BE2C (cell line): ENCODE data around the gene MYO18B.

ENCODE experiments used
- DNase-seq: peaks from one replicate; pipeline ENCODE4 v3.0.0-alpha.2; 2020
- H3K27me3 ChIP-seq: fragments of 250-450 bp; sonication (Bioruptor Pico); 2 replicates; pipeline ENCODE4 v1.5.1; 2020; ENCODE audit warnings: mild to moderate bottlenecking
- H3K36me3 ChIP-seq: fragments of 250-450 bp; sonication (Bioruptor Pico); 2 replicates; pipeline ENCODE4 v1.5.1; 2020; ENCODE audit warnings: mild to moderate bottlenecking
- H3K4me1 ChIP-seq: fragments of 250-450 bp; sonication (Bioruptor Pico); 2 replicates; pipeline ENCODE4 v1.5.1; 2020
- H3K4me3 ChIP-seq: 2 replicates; pipeline ENCODE4 v1.5.1; 2011; ENCODE audit warnings: low read depth, low read length
- H3K9me3 ChIP-seq: fragments of 250-450 bp; sonication (Bioruptor Pico); 2 replicates; pipeline ENCODE4 v1.5.1; 2020
- TF ChIP-seq, protein P1 (sequence below): IDR thresholded peaks from 2 replicates; pipeline ENCODE4 v1.5.1; 2012; ENCODE audit warnings: mild to moderate bottlenecking, low read depth, low read length

The MYO18B gene

GRCh38 chr22:26008587-26008986 is 266.6 kb downstream of the MYO18B start:
- H3K9me3 ChIP-seq = no peaks in the 10 kb centered on the region
- H3K27me3 ChIP-seq = no peaks in the 10 kb centered on the region
- DNase-seq = no peak
- H3K4me3 ChIP-seq = no peak overlapping the region
- TF ChIP-seq, protein P1, sequence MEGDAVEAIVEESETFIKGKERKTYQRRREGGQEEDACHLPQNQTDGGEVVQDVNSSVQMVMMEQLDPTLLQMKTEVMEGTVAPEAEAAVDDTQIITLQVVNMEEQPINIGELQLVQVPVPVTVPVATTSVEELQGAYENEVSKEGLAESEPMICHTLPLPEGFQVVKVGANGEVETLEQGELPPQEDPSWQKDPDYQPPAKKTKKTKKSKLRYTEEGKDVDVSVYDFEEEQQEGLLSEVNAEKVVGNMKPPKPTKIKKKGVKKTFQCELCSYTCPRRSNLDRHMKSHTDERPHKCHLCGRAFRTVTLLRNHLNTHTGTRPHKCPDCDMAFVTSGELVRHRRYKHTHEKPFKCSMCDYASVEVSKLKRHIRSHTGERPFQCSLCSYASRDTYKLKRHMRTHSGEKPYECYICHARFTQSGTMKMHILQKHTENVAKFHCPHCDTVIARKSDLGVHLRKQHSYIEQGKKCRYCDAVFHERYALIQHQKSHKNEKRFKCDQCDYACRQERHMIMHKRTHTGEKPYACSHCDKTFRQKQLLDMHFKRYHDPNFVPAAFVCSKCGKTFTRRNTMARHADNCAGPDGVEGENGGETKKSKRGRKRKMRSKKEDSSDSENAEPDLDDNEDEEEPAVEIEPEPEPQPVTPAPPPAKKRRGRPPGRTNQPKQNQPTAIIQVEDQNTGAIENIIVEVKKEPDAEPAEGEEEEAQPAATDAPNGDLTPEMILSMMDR = no peak
- H3K4me1 ChIP-seq = no peaks in the 10 kb centered on the region
- H3K36me3 ChIP-seq = no peaks in the 10 kb centered on the region

DNA sequence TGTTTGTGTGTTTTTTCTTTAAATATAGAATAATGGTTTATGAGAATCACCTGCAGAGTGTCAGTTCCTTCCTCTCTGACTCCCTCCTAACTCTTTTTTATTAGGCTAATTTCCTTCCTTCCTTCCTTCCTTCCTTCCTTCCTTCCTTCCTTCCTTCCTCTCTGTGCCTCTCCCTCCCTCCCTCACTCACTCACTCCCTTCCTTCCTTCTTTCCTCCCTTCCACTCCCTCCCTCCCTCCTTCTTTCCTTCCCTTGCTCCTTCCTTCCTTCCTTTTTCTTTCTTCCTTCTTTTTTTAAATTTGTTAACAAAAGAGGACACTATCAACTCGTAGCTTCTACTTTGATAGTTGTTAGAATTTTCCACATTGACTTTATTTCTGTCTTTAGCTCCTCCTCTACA is 274.9 kb downstream of the MYO18B start:
- no peak for DNase-seq
- H3K4me3 ChIP-seq = no peak overlapping the region
- no peaks in the 10 kb centered on the region for H3K27me3 ChIP-seq
- H3K4me1 ChIP-seq = no peaks in the 10 kb centered on the region
- TF ChIP-seq, protein P1 = no peak
- H3K9me3 ChIP-seq = no peaks in the 10 kb centered on the region; the same call in 1 of the 2 replicates
- H3K36me3 ChIP-seq = no peaks in the 10 kb centered on the region

GRCh38 chr22:26017932-26018331 is 275.9 kb downstream of the MYO18B start:
- H3K36me3 ChIP-seq = no peaks in the 10 kb centered on the region
- no peaks in the 10 kb centered on the region for H3K4me1 ChIP-seq
- no peak overlapping the region for H3K4me3 ChIP-seq
- H3K9me3 ChIP-seq = no peaks in the 10 kb centered on the region; the same call in 1 of the 2 replicates
- TF ChIP-seq, protein P1 = no peak
- H3K27me3 ChIP-seq = no peaks in the 10 kb centered on the region
- no peak for DNase-seq

DNA sequence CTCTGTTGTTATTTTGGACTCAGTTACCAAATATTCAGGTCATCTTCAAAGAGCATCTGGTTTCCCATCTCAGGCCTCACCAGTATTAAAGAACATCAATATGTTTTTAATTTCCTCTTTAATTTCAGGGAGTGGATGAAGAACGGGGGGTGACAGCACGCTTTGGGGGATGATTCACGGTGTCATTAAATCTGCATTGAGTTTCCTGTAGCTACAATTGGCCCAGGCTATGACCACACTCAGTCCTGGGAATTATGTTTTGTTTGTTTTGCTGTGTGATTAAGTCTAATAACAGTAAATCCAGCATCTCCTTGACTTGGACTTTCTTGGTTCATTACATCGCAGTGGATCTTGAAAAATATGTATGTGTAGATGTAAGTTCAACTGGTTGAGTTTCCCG is 277.6 kb downstream of the MYO18B start:
- Histone ChIP-seq H3K4me1 (no peaks in the 10 kb centered on the region), H3K36me3 (no peaks in the 10 kb centered on the region), H3K4me3 (no peak overlapping the region), H3K27me3 (no peaks in the 10 kb centered on the region), H3K9me3 (no peaks in the 10 kb centered on the region; the same call in 1 of the 2 replicates)
- DNase-seq = no peak
- TF ChIP-seq, protein P1 = no peak

GRCh38 chr22:26021516-26021915 is 279.5 kb downstream of the MYO18B start:
- H3K36me3 ChIP-seq = no peaks in the 10 kb centered on the region
- no peak overlapping the region for H3K4me3 ChIP-seq
- DNase-seq = no peak
- H3K9me3 ChIP-seq = no peaks in the 10 kb centered on the region; the same call in 1 of the 2 replicates
- H3K27me3 ChIP-seq = no peaks in the 10 kb centered on the region
- TF ChIP-seq, protein P1 = no peak
- H3K4me1 ChIP-seq = no peaks in the 10 kb centered on the region

- no peaks in the 10 kb centered on the region for H3K27me3 ChIP-seq
- no peaks in the 10 kb centered on the region for H3K36me3 ChIP-seq
- no peaks in the 10 kb centered on the region; the same call in 1 of the 2 replicates for H3K9me3 ChIP-seq
- TF ChIP-seq, protein P1 = 0 out of 2 replicates have a peak, but pooled peaks have one; percentile 3
- H3K4me1 ChIP-seq = no peaks in the 10 kb centered on the region
- DNase-seq = no peak
- no peak overlapping the region for H3K4me3 ChIP-seq
Observed at GRCh38 chr22:26023104-26023775, 281.3 kb downstream of the MYO18B start.
